GM12892 (cell line): ENCODE data around the gene RAB6A.

Experiments
- POLR2A ChIP-seq: IDR thresholded peaks from 2 replicates; pipeline ENCODE4 v1.6.1; 2011; ENCODE audit warnings: low read depth, low read length, control low read depth
- POLR2AphosphoS5 ChIP-seq: IDR thresholded peaks from 2 replicates; pipeline ENCODE4 v1.6.1; 2011; ENCODE audit warnings: low read depth, low read length, control low read depth

- TF ChIP-seq POLR2A = no peak
- no peak for TF ChIP-seq POLR2AphosphoS5
Measured at GRCh38 chr11:73758451-73758850, 2.4 kb downstream of the RAB6A start.
